Testis (tissue), 2 donors: ENCODE data around the gene ADAMTS8.

Experiments used
- CTCF ChIP-seq, 3 experiments: fragments of 450-650 bp in 2 of 3; fragments of 200-600 bp in 1 of 3; sonication (generic) in 1 of 3; IDR thresholded peaks; one replicate each; pipeline ENCODE4 v1.5.1; 2016 to 2019; ENCODE audit warnings: antibody characterized with exemption in 3 of 3, mild to moderate bottlenecking in 2 of 3, moderate library complexity in 1 of 3
- POLR2A ChIP-seq: fragments of 450-650 bp; IDR thresholded peaks from one replicate; pipeline ENCODE4 v1.6.1; 2017; ENCODE audit warnings: antibody characterized with exemption, mild to moderate bottlenecking, moderate library complexity

- TF ChIP-seq CTCF (IDR thresholded peaks at IDR 0.05) = no peak
- no peak for TF ChIP-seq POLR2A
These were observed 44.1 kb upstream of the ADAMTS8 start for GRCh38 chr11:130472434-130472961.
